Fibroblast of lung (primary cell): ENCODE results near the gene UBE2V1. TPM values are rescaled to one million over a fixed set of nuclear protein-coding genes. Genes with fewer than 3 reads are reported as not detected.
A peak's percentile ranks its signal among the peaks of the same experiment; 100 is the strongest.

Source experiments
- DNase-seq, 2 donors: peaks; one replicate each; pipeline versions ENCODE4 v3.0.0 to v3.0.0-alpha.2; 2010; ENCODE audit warnings: low read depth in 2 of 2
- H2AFZ ChIP-seq: 2 replicates; pipeline ENCODE4 v1.5.1; 2012; ENCODE audit warnings: low read length, control low read depth, inconsistent platforms
- H3K27ac ChIP-seq: 2 replicates; pipeline ENCODE4 v1.5.1; 2011; ENCODE audit warnings: low read length, control low read depth; ENCODE audit not compliant: insufficient read depth
- H3K27me3 ChIP-seq: 2 replicates; pipeline ENCODE4 v1.5.1; 2011; ENCODE audit warnings: mild to moderate bottlenecking, low read length; ENCODE audit not compliant: control insufficient read depth, insufficient read depth
- H3K36me3 ChIP-seq: 2 replicates; pipeline ENCODE4 v1.5.1; 2011; ENCODE audit warnings: low read length; ENCODE audit not compliant: control insufficient read depth, insufficient read depth
- H3K4me1 ChIP-seq: 2 replicates; pipeline ENCODE4 v1.5.1; 2011; ENCODE audit warnings: low read length; ENCODE audit not compliant: control insufficient read depth, insufficient read depth; ENCODE audit errors: extremely low read depth
- H3K4me2 ChIP-seq: 2 replicates; pipeline ENCODE4 v1.5.1; 2011; ENCODE audit warnings: low read length, control low read depth; ENCODE audit not compliant: insufficient read depth; ENCODE audit errors: extremely low read depth
- H3K4me3 ChIP-seq, 4 experiments: fragments of 200-600 bp in 1 of 4; sonication (generic) in 1 of 4; replicated peaks in 1 of 4; 2 replicates each; pipeline ENCODE4 v1.5.1; 2011 to 2016; ENCODE audit warnings: low read length in 4 of 4, low read depth in 3 of 4, mild to moderate bottlenecking in 3 of 4, control low read depth in 2 of 4, inconsistent platforms in 1 of 4, mixed read lengths in 1 of 4; ENCODE audit not compliant: insufficient read depth in 1 of 4; ENCODE audit errors: control extremely low read depth in 1 of 4
- H3K79me2 ChIP-seq: 2 replicates; pipeline ENCODE4 v1.5.1; 2012; ENCODE audit warnings: mild to moderate bottlenecking, low read length, inconsistent platforms; ENCODE audit not compliant: control insufficient read depth, insufficient read depth
- H3K9ac ChIP-seq: 2 replicates; pipeline ENCODE4 v1.5.1; 2011; ENCODE audit warnings: mild to moderate bottlenecking, low read length, control low read depth; ENCODE audit not compliant: insufficient read depth
- H3K9me3 ChIP-seq: 2 replicates; pipeline ENCODE4 v1.5.1; 2012; ENCODE audit warnings: low read depth, low read length; ENCODE audit not compliant: control insufficient read depth, insufficient read depth
- H4K20me1 ChIP-seq: 2 replicates; pipeline ENCODE4 v1.5.1; 2011; ENCODE audit warnings: low read length; ENCODE audit not compliant: control insufficient read depth, insufficient read depth; ENCODE audit errors: extremely low read depth
- EZH2 ChIP-seq: IDR thresholded peaks from 2 replicates; pipeline ENCODE4 v1.5.1; 2012; ENCODE audit warnings: low read length, control low read depth, mild to moderate bottlenecking; ENCODE audit errors: missing control alignments
- polyA plus RNA-seq, 2 donors: library from polyadenylated mRNA; depleted of rRNA in 1 of 2; stranded (reverse) in 1 of 2; unstranded in 1 of 2; fragments of >200 nt; gene quantifications; 2 replicates each; pipeline ENCODE4 v1.2.1, GENCODE V29; 2011 to 2012; ENCODE audit warnings: missing spikeins in 1 of 2
- total RNA-seq: library from RNA; depleted of rRNA; stranded (reverse); fragments of >200 nt; gene quantifications from 2 replicates; pipeline ENCODE4 v1.2.1, GENCODE V29; 2014
- TF ChIP-seq, protein P1 (sequence below), 2 donors: IDR thresholded peaks in 1 of 2; conservative IDR thresholded peaks in 1 of 2; 1 replicate in 1 of 2; 2 replicates in 1 of 2; pipeline ENCODE4 v1.5.1; 2011 to 2012; ENCODE audit warnings: low read length in 2 of 2, control low read depth in 1 of 2, inconsistent platforms in 1 of 2, low read depth in 1 of 2, mild to moderate bottlenecking in 1 of 2

UBE2V1 gene
- total and polyA plus RNA-seq, 2 donors (not counting 1 experiment from before 2014, with no cell fraction given): 31.7 to 193 TPM

DNA sequence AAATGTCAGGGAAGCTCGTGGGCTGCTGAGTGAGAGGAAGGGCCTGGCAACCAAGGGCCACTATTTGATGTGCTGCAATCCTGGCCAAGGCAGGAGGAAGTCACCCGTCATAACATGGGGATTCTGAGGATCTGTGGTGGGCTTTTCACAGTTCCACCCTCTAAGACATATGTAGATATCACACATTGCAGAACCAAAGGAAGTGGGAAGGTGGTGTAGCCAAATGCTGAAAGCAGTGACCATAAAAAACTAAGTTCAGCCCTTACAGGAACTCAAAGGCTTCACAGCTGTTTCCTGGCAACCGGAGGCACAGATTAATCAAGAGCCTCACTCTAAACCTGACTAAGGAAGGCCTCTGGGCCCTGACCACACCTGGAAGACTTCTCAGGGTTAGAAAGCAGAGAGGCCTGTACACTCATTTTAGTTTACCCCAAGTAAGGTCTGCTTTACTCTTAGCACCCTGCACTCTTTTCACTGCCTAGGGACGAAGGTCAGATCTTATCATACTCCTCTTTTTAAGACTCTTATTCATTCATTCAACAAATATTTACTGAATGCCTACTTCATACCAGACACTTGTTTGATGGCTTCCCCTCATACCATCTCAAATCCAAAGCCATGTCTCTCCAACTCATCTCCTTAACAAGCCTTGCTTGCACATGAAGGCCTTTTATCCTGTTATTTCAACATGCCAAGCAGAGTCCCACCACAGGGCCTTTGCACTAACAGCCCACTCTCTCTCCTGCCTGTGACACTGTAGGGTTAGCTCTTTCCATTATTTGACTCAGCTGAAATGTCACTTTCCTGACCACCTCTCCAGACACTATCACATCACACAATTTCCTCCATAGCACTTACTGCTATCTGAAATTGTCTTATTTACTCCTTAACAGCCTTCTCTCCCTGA is 2.6 kb downstream of the UBE2V1 start:
- Histone ChIP-seq H3K9ac (no peak overlapping the region), H3K4me1 (peaks cover 30% of the 10 kb centered on the region), H2AFZ (no peak overlapping the region), H3K4me2 (peak overlapping the region; percentile 92), H3K27ac (peak overlapping the region; percentile 91), H3K79me2 (peaks cover 74% of the 10 kb centered on the region), H3K9me3 (no peaks in the 10 kb centered on the region), H3K4me3 (peak overlapping the region in 3 of 4 experiments; percentile 77 to 99 (median 93)), H4K20me1 (no peaks in the 10 kb centered on the region), H3K36me3 (peaks cover 4% of the 10 kb centered on the region), H3K27me3 (no peaks in the 10 kb centered on the region)
- no peak for TF ChIP-seq EZH2
- TF ChIP-seq, protein P1, sequence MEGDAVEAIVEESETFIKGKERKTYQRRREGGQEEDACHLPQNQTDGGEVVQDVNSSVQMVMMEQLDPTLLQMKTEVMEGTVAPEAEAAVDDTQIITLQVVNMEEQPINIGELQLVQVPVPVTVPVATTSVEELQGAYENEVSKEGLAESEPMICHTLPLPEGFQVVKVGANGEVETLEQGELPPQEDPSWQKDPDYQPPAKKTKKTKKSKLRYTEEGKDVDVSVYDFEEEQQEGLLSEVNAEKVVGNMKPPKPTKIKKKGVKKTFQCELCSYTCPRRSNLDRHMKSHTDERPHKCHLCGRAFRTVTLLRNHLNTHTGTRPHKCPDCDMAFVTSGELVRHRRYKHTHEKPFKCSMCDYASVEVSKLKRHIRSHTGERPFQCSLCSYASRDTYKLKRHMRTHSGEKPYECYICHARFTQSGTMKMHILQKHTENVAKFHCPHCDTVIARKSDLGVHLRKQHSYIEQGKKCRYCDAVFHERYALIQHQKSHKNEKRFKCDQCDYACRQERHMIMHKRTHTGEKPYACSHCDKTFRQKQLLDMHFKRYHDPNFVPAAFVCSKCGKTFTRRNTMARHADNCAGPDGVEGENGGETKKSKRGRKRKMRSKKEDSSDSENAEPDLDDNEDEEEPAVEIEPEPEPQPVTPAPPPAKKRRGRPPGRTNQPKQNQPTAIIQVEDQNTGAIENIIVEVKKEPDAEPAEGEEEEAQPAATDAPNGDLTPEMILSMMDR (conservative IDR thresholded peaks at IDR 0.05 in 1 of 2, IDR thresholded peaks at IDR 0.05 in 1 of 2; ENCODE audit: low read depth in 1 of 2, low read length in 2 of 2): no peak
- peak in 1 of 2 donors; percentile 79 for DNase-seq

DNA sequence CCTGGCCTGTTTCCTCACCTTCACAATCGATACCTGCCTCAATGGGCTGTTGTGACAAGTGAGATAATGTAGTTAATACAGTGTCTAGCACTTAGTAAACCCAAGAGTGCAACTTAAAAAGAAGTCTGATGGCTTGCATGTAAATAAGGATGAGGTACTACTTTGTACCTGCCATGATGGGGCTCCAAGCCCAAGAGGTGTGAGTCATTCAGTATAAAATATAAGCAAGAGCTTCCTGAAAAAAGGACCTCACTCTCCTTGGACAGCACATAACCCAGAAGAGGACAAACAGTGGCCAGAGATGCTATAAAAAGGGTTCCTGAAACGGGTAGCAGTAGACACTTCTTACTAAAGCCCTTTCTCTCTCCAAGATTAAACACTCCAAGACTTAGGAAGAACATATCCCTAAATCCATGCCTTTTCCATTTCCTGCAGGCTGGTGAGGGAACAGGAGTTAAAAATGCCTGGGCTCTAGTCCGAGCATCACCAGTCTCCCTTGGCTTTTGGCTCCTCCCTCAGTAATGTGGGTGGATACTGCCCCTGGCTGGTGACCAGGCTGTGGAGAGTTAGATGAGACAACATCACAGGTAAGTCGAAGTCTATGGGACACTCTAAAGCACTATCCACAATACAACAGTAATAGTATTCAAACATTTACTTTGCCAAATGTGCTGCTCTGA is 4.3 kb downstream of the UBE2V1 start:
- H3K36me3 ChIP-seq: peaks cover 4% of the 10 kb centered on the region
- peak in 1 of 2 donors; percentile 19 for DNase-seq
- H3K27ac ChIP-seq: no peak overlapping the region
- H3K4me2 ChIP-seq: no peak overlapping the region
- no peaks in the 10 kb centered on the region for H4K20me1 ChIP-seq
- H3K9me3 ChIP-seq: no peaks in the 10 kb centered on the region
- peaks cover 83% of the 10 kb centered on the region for H3K79me2 ChIP-seq
- no peak overlapping the region for H3K9ac ChIP-seq
- no peaks in the 10 kb centered on the region for H3K27me3 ChIP-seq
- peaks cover 27% of the 10 kb centered on the region for H3K4me1 ChIP-seq
- H2AFZ ChIP-seq: no peak overlapping the region
- H3K4me3 ChIP-seq: no peak overlapping the region
- TF ChIP-seq, protein P1 (conservative IDR thresholded peaks at IDR 0.05 in 1 of 2, IDR thresholded peaks at IDR 0.05 in 1 of 2; ENCODE audit: low read depth in 1 of 2, low read length in 2 of 2): no peak
- no peak for TF ChIP-seq EZH2

DNA sequence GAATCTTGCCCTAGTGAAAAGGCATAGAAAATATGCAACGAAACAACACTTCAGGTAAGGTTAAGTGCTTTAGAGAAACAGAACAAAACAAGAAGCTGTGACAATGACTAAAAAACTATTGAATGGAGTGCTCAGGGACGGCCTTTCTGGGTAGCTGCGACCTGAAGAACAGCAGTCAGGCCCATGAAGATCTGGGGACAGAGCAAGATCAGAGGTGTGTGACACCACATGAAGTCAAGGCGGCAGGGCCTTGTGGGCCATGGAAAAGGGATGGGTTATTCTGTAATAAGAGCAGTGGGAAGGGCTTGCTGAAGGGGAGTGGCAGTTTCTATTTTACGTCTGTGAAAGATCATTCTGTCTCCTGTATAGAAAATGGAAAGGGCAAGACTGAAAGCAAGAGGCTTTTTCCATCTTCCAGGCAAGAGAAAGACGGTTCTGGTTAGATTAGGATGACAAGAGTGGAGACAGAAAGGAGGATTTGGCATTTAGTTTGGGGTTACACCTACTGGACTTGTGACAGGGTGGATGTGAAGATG is 5.1 kb downstream of the UBE2V1 start:
- TF ChIP-seq, protein P1 (conservative IDR thresholded peaks at IDR 0.05 in 1 of 2, IDR thresholded peaks at IDR 0.05 in 1 of 2; ENCODE audit: low read depth in 1 of 2, low read length in 2 of 2): no peak
- Histone ChIP-seq H3K4me2 (peak overlapping the region; percentile 2), H3K27me3 (no peaks in the 10 kb centered on the region), H3K79me2 (peaks cover 90% of the 10 kb centered on the region), H3K36me3 (peaks cover 4% of the 10 kb centered on the region), H4K20me1 (no peaks in the 10 kb centered on the region), H3K4me3 (no peak overlapping the region), H3K9ac (no peak overlapping the region), H2AFZ (no peak overlapping the region), H3K4me1 (peaks cover 31% of the 10 kb centered on the region), H3K9me3 (no peaks in the 10 kb centered on the region), H3K27ac (no peak overlapping the region)
- no peak for DNase-seq
